ENCODE measurements around the gene MRPL10.
A peak's percentile ranks its signal among the peaks of the same experiment; 100 is the strongest.

Gene MRPL10

DNA sequence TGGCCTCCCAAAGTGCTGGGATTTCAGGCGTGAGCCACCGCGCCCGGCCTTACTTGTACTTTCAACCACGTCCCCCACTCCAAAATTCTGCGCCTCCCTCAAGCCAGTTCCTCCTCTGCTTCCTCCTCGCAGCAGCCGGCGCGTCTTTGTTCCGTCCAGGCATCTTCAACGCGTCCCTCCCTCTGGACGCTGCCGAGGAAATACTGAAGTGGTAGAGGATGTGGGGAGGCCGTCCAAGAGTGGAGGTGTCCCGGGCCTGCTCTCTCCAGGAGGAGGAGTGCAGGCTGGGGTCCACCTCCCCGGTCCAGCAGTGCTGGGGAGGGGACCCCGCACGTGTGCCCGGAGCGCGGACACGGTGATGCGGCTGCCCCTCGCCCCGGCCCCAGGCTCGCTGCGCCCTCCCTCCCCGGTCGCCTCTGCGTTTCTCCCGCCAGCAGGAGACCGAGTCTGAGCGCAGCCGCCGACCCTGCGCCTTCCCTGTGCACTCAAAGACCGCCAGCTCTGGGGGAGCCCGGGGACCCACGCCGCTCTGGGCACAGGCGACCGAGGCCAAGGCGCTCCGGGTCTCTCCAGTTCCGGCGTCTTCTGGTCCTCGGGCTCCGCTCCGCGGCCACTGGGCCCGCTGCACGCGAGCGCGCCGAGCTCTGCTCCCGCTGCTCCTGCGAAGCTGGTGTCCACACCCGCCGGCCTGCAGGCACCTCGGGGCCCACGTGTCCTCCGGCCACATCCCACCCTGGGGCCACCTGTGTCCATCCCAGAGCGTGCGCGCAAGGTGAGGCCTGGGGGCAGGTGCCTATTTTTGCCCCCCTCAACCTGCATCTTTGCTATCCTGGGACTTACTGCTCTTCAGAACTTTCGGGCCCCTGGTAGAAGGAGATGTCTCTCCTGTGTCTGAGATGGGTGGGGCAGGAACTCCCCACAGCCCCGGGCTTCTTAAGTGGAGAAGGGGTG, 41.5 kb downstream of the MRPL10 start:
- no peak overlapping the region for H3K4me3 ChIP-seq (ENCODE audit: low read depth in 1 of 2, low read length in 2 of 2)
- no peaks in the 10 kb centered on the region for H3K9me3 ChIP-seq (ENCODE audit: insufficient read depth, low read length, severe bottlenecking)
- no peak for ATAC-seq (ENCODE audit: insufficient read depth, low read depth)
- no peak for DNase-seq
- no peak overlapping the region for H3K27ac ChIP-seq (ENCODE audit: low read length)
- no peak overlapping the region for H2AFZ ChIP-seq (ENCODE audit: low read depth, low read length)
- H4K20me1 ChIP-seq (ENCODE audit: insufficient read depth, low read length): no peaks in the 10 kb centered on the region; the same call in 1 of the 2 replicates
- H3K4me1 ChIP-seq (ENCODE audit: insufficient read depth, low read length): no peaks in the 10 kb centered on the region
- no peaks in the 10 kb centered on the region for H3K36me3 ChIP-seq (ENCODE audit: insufficient read depth, low read length)
- H3K27me3 ChIP-seq (ENCODE audit: insufficient read depth, low read length, poor library complexity): peaks cover 5% of the 10 kb centered on the region
- TF ChIP-seq, protein P1, sequence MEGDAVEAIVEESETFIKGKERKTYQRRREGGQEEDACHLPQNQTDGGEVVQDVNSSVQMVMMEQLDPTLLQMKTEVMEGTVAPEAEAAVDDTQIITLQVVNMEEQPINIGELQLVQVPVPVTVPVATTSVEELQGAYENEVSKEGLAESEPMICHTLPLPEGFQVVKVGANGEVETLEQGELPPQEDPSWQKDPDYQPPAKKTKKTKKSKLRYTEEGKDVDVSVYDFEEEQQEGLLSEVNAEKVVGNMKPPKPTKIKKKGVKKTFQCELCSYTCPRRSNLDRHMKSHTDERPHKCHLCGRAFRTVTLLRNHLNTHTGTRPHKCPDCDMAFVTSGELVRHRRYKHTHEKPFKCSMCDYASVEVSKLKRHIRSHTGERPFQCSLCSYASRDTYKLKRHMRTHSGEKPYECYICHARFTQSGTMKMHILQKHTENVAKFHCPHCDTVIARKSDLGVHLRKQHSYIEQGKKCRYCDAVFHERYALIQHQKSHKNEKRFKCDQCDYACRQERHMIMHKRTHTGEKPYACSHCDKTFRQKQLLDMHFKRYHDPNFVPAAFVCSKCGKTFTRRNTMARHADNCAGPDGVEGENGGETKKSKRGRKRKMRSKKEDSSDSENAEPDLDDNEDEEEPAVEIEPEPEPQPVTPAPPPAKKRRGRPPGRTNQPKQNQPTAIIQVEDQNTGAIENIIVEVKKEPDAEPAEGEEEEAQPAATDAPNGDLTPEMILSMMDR (IDR thresholded peaks at IDR 0.05; ENCODE audit: borderline replicate concordance, extremely low read depth, low read length, poor library complexity, severe bottlenecking): no peak
- no peak for TF ChIP-seq EZH2 (IDR thresholded peaks at IDR 0.05; ENCODE audit: borderline replicate concordance, low read depth, low read length, severe bottlenecking)
- H3K79me2 ChIP-seq (ENCODE audit: insufficient read depth, low read length): no peaks in the 10 kb centered on the region
- no peak overlapping the region for H3K9ac ChIP-seq (ENCODE audit: low read depth, low read length)
- no peak overlapping the region for H3K4me2 ChIP-seq (ENCODE audit: insufficient read depth, low read length)

DNA sequence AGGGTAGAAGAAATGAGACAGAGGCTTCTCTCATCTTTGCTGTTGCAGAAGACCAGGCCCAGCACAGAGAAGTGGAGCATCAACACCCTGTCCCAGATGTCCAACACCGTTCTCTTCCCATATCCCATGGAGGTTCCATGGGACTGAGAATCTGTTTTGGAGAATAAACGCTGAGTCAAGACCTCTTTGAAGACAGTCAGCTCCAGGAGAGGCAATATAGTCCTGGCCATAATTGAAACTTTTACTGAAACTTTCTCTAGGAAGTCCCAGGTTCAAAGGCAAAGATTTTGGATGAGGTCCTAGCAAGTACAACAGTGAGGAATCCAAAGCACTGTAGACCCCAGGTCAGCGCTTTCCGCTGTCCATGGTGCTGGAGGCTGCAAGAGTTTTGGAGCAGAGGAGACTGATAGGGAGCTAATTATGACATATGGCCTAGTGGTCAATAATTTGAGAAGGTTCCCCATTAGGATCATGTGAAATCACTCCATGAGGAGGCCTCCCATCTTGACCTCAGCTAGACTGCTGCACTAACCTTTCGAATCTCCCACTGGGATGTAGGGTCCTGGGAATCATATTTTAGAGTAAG, 45.7 kb downstream of the MRPL10 start:
- H3K36me3 ChIP-seq (ENCODE audit: insufficient read depth, low read length): no peaks in the 10 kb centered on the region
- DNase-seq: peak; percentile 69

GRCh38 chr17:47781397-47781796, 49.9 kb downstream of the MRPL10 start:
- H4K20me1 ChIP-seq (ENCODE audit: insufficient read depth, low read length): no peaks in the 10 kb centered on the region; the same call in 1 of the 2 replicates
- no peak overlapping the region for H3K9ac ChIP-seq (ENCODE audit: low read depth, low read length)
- H2AFZ ChIP-seq (ENCODE audit: low read depth, low read length): no peak overlapping the region
- no peak overlapping the region for H3K4me3 ChIP-seq (ENCODE audit: low read depth in 1 of 2, low read length in 2 of 2)
- no peaks in the 10 kb centered on the region for H3K36me3 ChIP-seq (ENCODE audit: insufficient read depth, low read length)
- TF ChIP-seq EZH2 (IDR thresholded peaks at IDR 0.05; ENCODE audit: borderline replicate concordance, low read depth, low read length, severe bottlenecking): no peak
- TF ChIP-seq, protein P1 (IDR thresholded peaks at IDR 0.05; ENCODE audit: borderline replicate concordance, extremely low read depth, low read length, poor library complexity, severe bottlenecking): no peak
- no peaks in the 10 kb centered on the region for H3K79me2 ChIP-seq (ENCODE audit: insufficient read depth, low read length)
- DNase-seq (no peak), ATAC-seq (ENCODE audit: insufficient read depth, low read depth) (no peak)
- no peaks in the 10 kb centered on the region for H3K4me1 ChIP-seq (ENCODE audit: insufficient read depth, low read length)
- no peaks in the 10 kb centered on the region for H3K9me3 ChIP-seq (ENCODE audit: insufficient read depth, low read length, severe bottlenecking)
- H3K4me2 ChIP-seq (ENCODE audit: insufficient read depth, low read length): no peak overlapping the region
- H3K27me3 ChIP-seq (ENCODE audit: insufficient read depth, low read length, poor library complexity): no peaks in the 10 kb centered on the region
- no peak overlapping the region for H3K27ac ChIP-seq (ENCODE audit: low read length)

More for the DNA sequence above, 45.7 kb downstream of the MRPL10 start:
- Histone ChIP-seq H3K27me3 (ENCODE audit: insufficient read depth, low read length, poor library complexity) (no peaks in the 10 kb centered on the region), H2AFZ (ENCODE audit: low read depth, low read length) (no peak overlapping the region), H3K4me1 (ENCODE audit: insufficient read depth, low read length) (no peaks in the 10 kb centered on the region), H3K4me2 (ENCODE audit: insufficient read depth, low read length) (no peak overlapping the region), H3K4me3 (ENCODE audit: low read depth in 1 of 2, low read length in 2 of 2) (no peak overlapping the region), H3K9ac (ENCODE audit: low read depth, low read length) (no peak overlapping the region), H3K9me3 (ENCODE audit: insufficient read depth, low read length, severe bottlenecking) (no peaks in the 10 kb centered on the region), H3K79me2 (ENCODE audit: insufficient read depth, low read length) (no peaks in the 10 kb centered on the region), H3K27ac (ENCODE audit: low read length) (no peak overlapping the region), H4K20me1 (ENCODE audit: insufficient read depth, low read length) (no peaks in the 10 kb centered on the region; the same call in 1 of the 2 replicates)
- TF ChIP-seq EZH2 (IDR thresholded peaks at IDR 0.05; ENCODE audit: borderline replicate concordance, low read depth, low read length, severe bottlenecking): no peak
- TF ChIP-seq, protein P1 (IDR thresholded peaks at IDR 0.05; ENCODE audit: borderline replicate concordance, extremely low read depth, low read length, poor library complexity, severe bottlenecking): no peak
- ATAC-seq (ENCODE audit: insufficient read depth, low read depth): peak; percentile 83

Measured in DND-41 (cell line).